ENCODE data around the gene HAT1.

DNA sequence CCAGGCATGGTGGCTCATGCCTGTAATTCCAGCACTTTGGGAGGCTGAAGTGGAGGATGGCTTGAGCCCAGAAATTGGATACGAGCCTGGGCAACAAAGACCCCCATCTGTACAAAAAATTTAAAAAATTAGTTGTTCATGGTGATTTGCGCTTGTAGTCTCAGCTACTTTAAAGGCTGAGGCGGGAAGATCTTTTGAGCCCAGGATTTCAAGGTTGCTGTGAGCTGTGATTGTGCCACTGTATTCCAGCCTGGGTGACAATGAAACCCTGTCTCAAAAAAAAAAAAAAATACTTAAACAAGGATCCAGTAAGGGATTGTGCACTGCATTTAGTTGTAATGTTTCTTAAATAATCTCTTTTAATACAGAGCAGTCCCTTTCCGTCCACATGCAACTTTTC lies 21.6 kb downstream of the HAT1 start:
- TF ChIP-seq DPF2 (IDR thresholded peaks at IDR 0.05) = no peak
- TF ChIP-seq, protein P1, sequence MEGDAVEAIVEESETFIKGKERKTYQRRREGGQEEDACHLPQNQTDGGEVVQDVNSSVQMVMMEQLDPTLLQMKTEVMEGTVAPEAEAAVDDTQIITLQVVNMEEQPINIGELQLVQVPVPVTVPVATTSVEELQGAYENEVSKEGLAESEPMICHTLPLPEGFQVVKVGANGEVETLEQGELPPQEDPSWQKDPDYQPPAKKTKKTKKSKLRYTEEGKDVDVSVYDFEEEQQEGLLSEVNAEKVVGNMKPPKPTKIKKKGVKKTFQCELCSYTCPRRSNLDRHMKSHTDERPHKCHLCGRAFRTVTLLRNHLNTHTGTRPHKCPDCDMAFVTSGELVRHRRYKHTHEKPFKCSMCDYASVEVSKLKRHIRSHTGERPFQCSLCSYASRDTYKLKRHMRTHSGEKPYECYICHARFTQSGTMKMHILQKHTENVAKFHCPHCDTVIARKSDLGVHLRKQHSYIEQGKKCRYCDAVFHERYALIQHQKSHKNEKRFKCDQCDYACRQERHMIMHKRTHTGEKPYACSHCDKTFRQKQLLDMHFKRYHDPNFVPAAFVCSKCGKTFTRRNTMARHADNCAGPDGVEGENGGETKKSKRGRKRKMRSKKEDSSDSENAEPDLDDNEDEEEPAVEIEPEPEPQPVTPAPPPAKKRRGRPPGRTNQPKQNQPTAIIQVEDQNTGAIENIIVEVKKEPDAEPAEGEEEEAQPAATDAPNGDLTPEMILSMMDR (IDR thresholded peaks at IDR 0.05 in 2 of 3, conservative IDR thresholded peaks at IDR 0.05 in 1 of 3; ENCODE audit: control insufficient read depth in 2 of 3, extremely low read depth in 1 of 3, insufficient read depth in 1 of 3, low read depth in 3 of 3, low read length in 3 of 3) = no peak
- no peak for TF ChIP-seq FOS (IDR thresholded peaks at IDR 0.05; ENCODE audit: borderline replicate concordance, extremely low read depth, insufficient read length)
- no peak for TF ChIP-seq CBX5 (IDR thresholded peaks at IDR 0.05; ENCODE audit: low read depth)
- no peak for TF ChIP-seq POLR2AphosphoS5 (IDR thresholded peaks at IDR 0.05; ENCODE audit: low read length)
- TF ChIP-seq, protein P2, sequence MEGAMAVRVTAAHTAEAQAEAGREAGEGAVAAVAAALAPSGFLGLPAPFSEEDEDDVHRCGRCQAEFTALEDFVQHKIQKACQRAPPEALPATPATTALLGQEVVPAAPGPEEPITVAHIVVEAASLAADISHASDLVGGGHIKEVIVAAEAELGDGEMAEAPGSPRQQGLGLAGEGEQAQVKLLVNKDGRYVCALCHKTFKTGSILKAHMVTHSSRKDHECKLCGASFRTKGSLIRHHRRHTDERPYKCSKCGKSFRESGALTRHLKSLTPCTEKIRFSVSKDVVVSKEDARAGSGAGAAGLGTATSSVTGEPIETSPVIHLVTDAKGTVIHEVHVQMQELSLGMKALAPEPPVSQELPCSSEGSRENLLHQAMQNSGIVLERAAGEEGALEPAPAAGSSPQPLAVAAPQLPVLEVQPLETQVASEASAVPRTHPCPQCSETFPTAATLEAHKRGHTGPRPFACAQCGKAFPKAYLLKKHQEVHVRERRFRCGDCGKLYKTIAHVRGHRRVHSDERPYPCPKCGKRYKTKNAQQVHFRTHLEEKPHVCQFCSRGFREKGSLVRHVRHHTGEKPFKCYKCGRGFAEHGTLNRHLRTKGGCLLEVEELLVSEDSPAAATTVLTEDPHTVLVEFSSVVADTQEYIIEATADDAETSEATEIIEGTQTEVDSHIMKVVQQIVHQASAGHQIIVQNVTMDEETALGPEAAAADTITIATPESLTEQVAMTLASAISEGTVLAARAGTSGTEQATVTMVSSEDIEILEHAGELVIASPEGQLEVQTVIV (IDR thresholded peaks at IDR 0.05; ENCODE audit: borderline replicate concordance, partially characterized antibody) = no peak
- TF ChIP-seq ZNF384 (IDR thresholded peaks at IDR 0.05; ENCODE audit: borderline replicate concordance, low read depth, low read length) = no peak
- no peak for TF ChIP-seq MTA3 (IDR thresholded peaks at IDR 0.05; ENCODE audit: borderline replicate concordance, low read length)
- no peak for TF ChIP-seq EZH2 (IDR thresholded peaks at IDR 0.05; ENCODE audit: borderline replicate concordance, control insufficient read depth, low read depth, low read length)
